HEK293 (cell line): ENCODE results near the gene ANKRD11.
"Not testable (repeated sequence)": the region's sequence is repeated elsewhere in the genome, so short reads cannot be mapped to it uniquely, and the experiment has no call there.

Experiments
- KLF16 ChIP-seq: fragments of 450-650 bp; formaldehyde crosslinking; IDR thresholded peaks from 2 replicates; pipeline ENCODE4 v1.5.1; 2017; ENCODE audit warnings: missing biosample characterization, missing genetic modification characterization
- ZNF114 ChIP-seq: fragments of 450-650 bp; formaldehyde crosslinking; IDR thresholded peaks from 2 replicates; pipeline ENCODE4 v1.5.0; 2017; ENCODE audit warnings: missing biosample characterization, missing genetic modification characterization
- ZNF274 ChIP-seq, 2 experiments: fragments of 200-500 bp in 1 of 2; fragments of 450-650 bp in 1 of 2; sonication (Bioruptor generic) in 1 of 2; formaldehyde crosslinking in 1 of 2; IDR thresholded peaks; 2 replicates each; pipeline versions ENCODE4 v1.5.1 to v1.6.1; 2014 to 2016; ENCODE audit warnings: borderline replicate concordance in 1 of 2, inconsistent platforms in 1 of 2, low read length in 1 of 2, missing biosample characterization in 1 of 2, missing genetic modification characterization in 1 of 2
- ZNF302 ChIP-seq: fragments of 450-650 bp; formaldehyde crosslinking; IDR thresholded peaks from 2 replicates; pipeline ENCODE4 v1.5.1; 2016; ENCODE audit warnings: missing biosample characterization, missing genetic modification characterization, low read depth
- ZNF311 ChIP-seq: fragments of 450-650 bp; formaldehyde crosslinking; IDR thresholded peaks from 2 replicates; pipeline ENCODE4 v1.5.1; 2017; ENCODE audit warnings: missing biosample characterization, missing genetic modification characterization, borderline replicate concordance
- ZNF76 ChIP-seq: fragments of 450-650 bp; formaldehyde crosslinking; IDR thresholded peaks from 2 replicates; pipeline ENCODE4; 2016; ENCODE audit warnings: low read depth, missing biosample characterization, missing genetic modification characterization, borderline replicate concordance
- ZNF768 ChIP-seq: fragments of 450-650 bp; formaldehyde crosslinking; IDR thresholded peaks from 2 replicates; pipeline ENCODE4 v1.5.1; 2018; ENCODE audit warnings: missing biosample characterization, mild to moderate bottlenecking, missing genetic modification characterization
- TF ChIP-seq, protein P1 (sequence below): fragments of 450-650 bp; formaldehyde crosslinking; IDR thresholded peaks from 2 replicates; pipeline ENCODE4 v1.5.1; 2016; ENCODE audit warnings: missing biosample characterization, missing genetic modification characterization
- TF ChIP-seq, protein P2 (sequence below): fragments of 450-650 bp; formaldehyde crosslinking; IDR thresholded peaks from 2 replicates; pipeline ENCODE4 v1.5.1; 2016; ENCODE audit warnings: missing biosample characterization, missing genetic modification characterization, low read depth
- TF ChIP-seq, protein P3 (sequence below): fragments of 450-650 bp; formaldehyde crosslinking; conservative IDR thresholded peaks from 2 replicates; pipeline ENCODE4 v1.5.1; 2016; ENCODE audit warnings: low read depth, missing biosample characterization, missing genetic modification characterization

GRCh38 chr16:89390224-89390583, 100.2 kb downstream of the ANKRD11 start:
- TF ChIP-seq, protein P1, sequence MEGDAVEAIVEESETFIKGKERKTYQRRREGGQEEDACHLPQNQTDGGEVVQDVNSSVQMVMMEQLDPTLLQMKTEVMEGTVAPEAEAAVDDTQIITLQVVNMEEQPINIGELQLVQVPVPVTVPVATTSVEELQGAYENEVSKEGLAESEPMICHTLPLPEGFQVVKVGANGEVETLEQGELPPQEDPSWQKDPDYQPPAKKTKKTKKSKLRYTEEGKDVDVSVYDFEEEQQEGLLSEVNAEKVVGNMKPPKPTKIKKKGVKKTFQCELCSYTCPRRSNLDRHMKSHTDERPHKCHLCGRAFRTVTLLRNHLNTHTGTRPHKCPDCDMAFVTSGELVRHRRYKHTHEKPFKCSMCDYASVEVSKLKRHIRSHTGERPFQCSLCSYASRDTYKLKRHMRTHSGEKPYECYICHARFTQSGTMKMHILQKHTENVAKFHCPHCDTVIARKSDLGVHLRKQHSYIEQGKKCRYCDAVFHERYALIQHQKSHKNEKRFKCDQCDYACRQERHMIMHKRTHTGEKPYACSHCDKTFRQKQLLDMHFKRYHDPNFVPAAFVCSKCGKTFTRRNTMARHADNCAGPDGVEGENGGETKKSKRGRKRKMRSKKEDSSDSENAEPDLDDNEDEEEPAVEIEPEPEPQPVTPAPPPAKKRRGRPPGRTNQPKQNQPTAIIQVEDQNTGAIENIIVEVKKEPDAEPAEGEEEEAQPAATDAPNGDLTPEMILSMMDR (tag by site-specific recombination): not testable (repeated sequence)
- not testable (repeated sequence) for TF ChIP-seq ZNF114 (tag by site-specific recombination); ZNF768 (tag by site-specific recombination); ZNF76 (tag by site-specific recombination); KLF16 (tag by site-specific recombination); ZNF274 (IDR thresholded peaks at IDR 0.05; ENCODE audit: low read length); ZNF274 (tag by site-specific recombination; IDR thresholded peaks at IDR 0.05; ENCODE audit: borderline replicate concordance); ZNF302; ZNF311
- TF ChIP-seq, protein P2, sequence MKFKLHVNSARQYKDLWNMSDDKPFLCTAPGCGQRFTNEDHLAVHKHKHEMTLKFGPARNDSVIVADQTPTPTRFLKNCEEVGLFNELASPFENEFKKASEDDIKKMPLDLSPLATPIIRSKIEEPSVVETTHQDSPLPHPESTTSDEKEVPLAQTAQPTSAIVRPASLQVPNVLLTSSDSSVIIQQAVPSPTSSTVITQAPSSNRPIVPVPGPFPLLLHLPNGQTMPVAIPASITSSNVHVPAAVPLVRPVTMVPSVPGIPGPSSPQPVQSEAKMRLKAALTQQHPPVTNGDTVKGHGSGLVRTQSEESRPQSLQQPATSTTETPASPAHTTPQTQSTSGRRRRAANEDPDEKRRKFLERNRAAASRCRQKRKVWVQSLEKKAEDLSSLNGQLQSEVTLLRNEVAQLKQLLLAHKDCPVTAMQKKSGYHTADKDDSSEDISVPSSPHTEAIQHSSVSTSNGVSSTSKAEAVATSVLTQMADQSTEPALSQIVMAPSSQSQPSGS (tag by site-specific recombination): not testable (repeated sequence)
- TF ChIP-seq, protein P3, sequence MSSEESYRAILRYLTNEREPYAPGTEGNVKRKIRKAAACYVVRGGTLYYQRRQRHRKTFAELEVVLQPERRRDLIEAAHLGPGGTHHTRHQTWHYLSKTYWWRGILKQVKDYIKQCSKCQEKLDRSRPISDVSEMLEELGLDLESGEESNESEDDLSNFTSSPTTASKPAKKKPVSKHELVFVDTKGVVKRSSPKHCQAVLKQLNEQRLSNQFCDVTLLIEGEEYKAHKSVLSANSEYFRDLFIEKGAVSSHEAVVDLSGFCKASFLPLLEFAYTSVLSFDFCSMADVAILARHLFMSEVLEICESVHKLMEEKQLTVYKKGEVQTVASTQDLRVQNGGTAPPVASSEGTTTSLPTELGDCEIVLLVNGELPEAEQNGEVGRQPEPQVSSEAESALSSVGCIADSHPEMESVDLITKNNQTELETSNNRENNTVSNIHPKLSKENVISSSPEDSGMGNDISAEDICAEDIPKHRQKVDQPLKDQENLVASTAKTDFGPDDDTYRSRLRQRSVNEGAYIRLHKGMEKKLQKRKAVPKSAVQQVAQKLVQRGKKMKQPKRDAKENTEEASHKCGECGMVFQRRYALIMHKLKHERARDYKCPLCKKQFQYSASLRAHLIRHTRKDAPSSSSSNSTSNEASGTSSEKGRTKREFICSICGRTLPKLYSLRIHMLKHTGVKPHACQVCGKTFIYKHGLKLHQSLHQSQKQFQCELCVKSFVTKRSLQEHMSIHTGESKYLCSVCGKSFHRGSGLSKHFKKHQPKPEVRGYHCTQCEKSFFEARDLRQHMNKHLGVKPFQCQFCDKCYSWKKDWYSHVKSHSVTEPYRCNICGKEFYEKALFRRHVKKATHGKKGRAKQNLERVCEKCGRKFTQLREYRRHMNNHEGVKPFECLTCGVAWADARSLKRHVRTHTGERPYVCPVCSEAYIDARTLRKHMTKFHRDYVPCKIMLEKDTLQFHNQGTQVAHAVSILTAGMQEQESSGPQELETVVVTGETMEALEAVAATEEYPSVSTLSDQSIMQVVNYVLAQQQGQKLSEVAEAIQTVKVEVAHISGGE: not testable (repeated sequence)
